ENCODE data around the gene ATAD3A.

DNA sequence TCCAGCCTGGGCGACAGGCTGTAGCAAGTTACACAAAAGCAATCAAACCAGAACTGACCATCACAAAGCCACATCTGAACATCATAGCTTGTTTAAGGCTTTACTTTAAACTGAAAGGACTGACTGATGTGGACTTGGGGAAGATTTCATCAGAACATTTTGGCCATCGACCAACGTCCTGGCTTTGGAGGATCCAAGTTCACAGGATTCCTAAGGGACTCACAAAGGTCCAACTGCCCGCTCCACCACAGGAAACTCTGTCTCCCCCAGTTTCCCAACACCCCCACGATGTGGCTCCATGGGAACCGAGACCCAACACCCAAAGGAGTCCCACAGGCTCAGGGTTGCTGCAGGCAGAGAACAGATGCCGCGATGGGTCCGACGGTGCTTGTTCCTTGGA is 53.4 kb downstream of the ATAD3A start:
- TF ChIP-seq POLR2A (IDR thresholded peaks at IDR 0.05; ENCODE audit: low read depth) (no peak), POLR2AphosphoS5 (IDR thresholded peaks at IDR 0.05) (no peak)
- TF ChIP-seq, protein P1, sequence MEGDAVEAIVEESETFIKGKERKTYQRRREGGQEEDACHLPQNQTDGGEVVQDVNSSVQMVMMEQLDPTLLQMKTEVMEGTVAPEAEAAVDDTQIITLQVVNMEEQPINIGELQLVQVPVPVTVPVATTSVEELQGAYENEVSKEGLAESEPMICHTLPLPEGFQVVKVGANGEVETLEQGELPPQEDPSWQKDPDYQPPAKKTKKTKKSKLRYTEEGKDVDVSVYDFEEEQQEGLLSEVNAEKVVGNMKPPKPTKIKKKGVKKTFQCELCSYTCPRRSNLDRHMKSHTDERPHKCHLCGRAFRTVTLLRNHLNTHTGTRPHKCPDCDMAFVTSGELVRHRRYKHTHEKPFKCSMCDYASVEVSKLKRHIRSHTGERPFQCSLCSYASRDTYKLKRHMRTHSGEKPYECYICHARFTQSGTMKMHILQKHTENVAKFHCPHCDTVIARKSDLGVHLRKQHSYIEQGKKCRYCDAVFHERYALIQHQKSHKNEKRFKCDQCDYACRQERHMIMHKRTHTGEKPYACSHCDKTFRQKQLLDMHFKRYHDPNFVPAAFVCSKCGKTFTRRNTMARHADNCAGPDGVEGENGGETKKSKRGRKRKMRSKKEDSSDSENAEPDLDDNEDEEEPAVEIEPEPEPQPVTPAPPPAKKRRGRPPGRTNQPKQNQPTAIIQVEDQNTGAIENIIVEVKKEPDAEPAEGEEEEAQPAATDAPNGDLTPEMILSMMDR (IDR thresholded peaks at IDR 0.05), result no peak

All from esophagus muscularis mucosa (tissue), 3 donors.